GM23338 (cell line): Measurements from ENCODE around the gene PKHD1. TPM values are rescaled to one million over a fixed set of nuclear protein-coding genes. Genes with fewer than 3 reads are reported as not detected.
A peak's percentile ranks its signal among the peaks of the same experiment; 100 is the strongest.

Experiments used
- ATAC-seq: fragments of 200-7000 bp; cut with Tn5 transposase; 3 replicates; pipeline ENCODE4 v1.9.1; 2020
- DNase-seq: peaks from one replicate; pipeline ENCODE4 v3.0.0-alpha.2; 2015; ENCODE audit warnings: low spot score
- H2AFZ ChIP-seq: fragments of 200-600 bp; sonication (generic); 2 replicates; pipeline ENCODE4 v1.8.0; 2016; ENCODE audit warnings: antibody characterized with exemption, mild to moderate bottlenecking, moderate library complexity
- H3F3A ChIP-seq: fragments of 200-600 bp; sonication (generic); replicated peaks from 2 replicates; pipeline ENCODE4 v1.8.0; 2017; ENCODE audit warnings: antibody characterized with exemption, mixed run types, low read depth
- H3K27ac ChIP-seq: fragments of 200-600 bp; sonication (generic); 2 replicates; pipeline ENCODE4 v1.6.1; 2016; ENCODE audit warnings: low read depth
- H3K27me3 ChIP-seq: fragments of 200-600 bp; sonication (generic); 2 replicates; pipeline ENCODE4 v1.8.0; 2016; ENCODE audit warnings: mild to moderate bottlenecking, mixed run types, moderate library complexity; ENCODE audit not compliant: insufficient read depth
- H3K36me3 ChIP-seq: fragments of 200-600 bp; sonication (generic); 2 replicates; pipeline ENCODE4 v1.8.0; 2016; ENCODE audit warnings: mild to moderate bottlenecking; ENCODE audit not compliant: insufficient read depth
- H3K4me1 ChIP-seq: fragments of 200-600 bp; sonication (generic); 2 replicates; pipeline ENCODE4 v1.8.0; 2016; ENCODE audit warnings: mild to moderate bottlenecking, moderate library complexity; ENCODE audit not compliant: insufficient read depth
- H3K4me2 ChIP-seq: fragments of 200-600 bp; sonication (generic); 2 replicates; pipeline ENCODE4 v1.7.1; 2017; ENCODE audit warnings: mixed run types
- H3K4me3 ChIP-seq: fragments of 200-600 bp; sonication (generic); 2 replicates; pipeline ENCODE4 v1.6.1; 2016; ENCODE audit warnings: mixed run types
- H3K79me2 ChIP-seq: fragments of 200-600 bp; sonication (generic); replicated peaks from 2 replicates; pipeline ENCODE4 v1.8.0; 2017; ENCODE audit warnings: mild to moderate bottlenecking; ENCODE audit not compliant: insufficient read depth
- H3K9me2 ChIP-seq: fragments of 200-600 bp; sonication (generic); 2 replicates; pipeline ENCODE4 v1.8.0; 2017; ENCODE audit not compliant: insufficient read depth
- H4K20me1 ChIP-seq: fragments of 200-600 bp; sonication (generic); replicated peaks from 2 replicates; pipeline ENCODE4 v1.8.0; 2017; ENCODE audit warnings: mild to moderate bottlenecking; ENCODE audit not compliant: insufficient read depth
- H3K27ac Mint-ChIP-seq: 2 replicates; pipeline ENCODE4 v1.8.0; 2020; ENCODE audit warnings: inconsistent platforms, mild to moderate bottlenecking, moderate library complexity, mixed read lengths
- H3K27me3 Mint-ChIP-seq: 3 replicates; pipeline ENCODE4 v1.8.0; 2022; ENCODE audit warnings: low read depth, mild to moderate bottlenecking, moderate library complexity, mixed read lengths, inconsistent platforms; ENCODE audit not compliant: insufficient read depth, poor library complexity
- H3K36me3 Mint-ChIP-seq: 3 replicates; pipeline ENCODE4 v1.8.0; 2021; ENCODE audit warnings: low read depth, mild to moderate bottlenecking, inconsistent platforms, moderate library complexity, mixed read lengths
- H3K4me1 Mint-ChIP-seq: 3 replicates; pipeline ENCODE4 v1.8.0; 2020; ENCODE audit warnings: mild to moderate bottlenecking, inconsistent platforms, mixed read lengths
- H3K4me3 Mint-ChIP-seq: 3 replicates; pipeline ENCODE4 v1.8.0; 2021; ENCODE audit warnings: moderate library complexity, mild to moderate bottlenecking, inconsistent platforms, mixed read lengths
- H3K9me3 Mint-ChIP-seq: 3 replicates; pipeline ENCODE4 v1.8.0; 2020; ENCODE audit warnings: moderate library complexity, mild to moderate bottlenecking, inconsistent platforms, mixed read lengths
- CREB1 ChIP-seq: fragments of 250-450 bp; sonication (Bioruptor Pico); IDR thresholded peaks from 2 replicates; pipeline ENCODE4 v1.5.0; 2020; ENCODE audit warnings: low read depth, mild to moderate bottlenecking, moderate library complexity
- CTCF ChIP-seq, 2 experiments: fragments of 200-600 bp in 1 of 2; sonication (generic) in 1 of 2; conservative IDR thresholded peaks; 2 replicates each; pipeline versions ENCODE4 v1.5.1 to v1.6.1; 2016 to 2017; ENCODE audit warnings: antibody characterized with exemption in 2 of 2, low read depth in 2 of 2, mild to moderate bottlenecking in 2 of 2, moderate library complexity in 1 of 2
- EZH2phosphoT487 ChIP-seq: fragments of 200-600 bp; sonication (generic); IDR thresholded peaks from one replicate; pipeline ENCODE4 v1.8.1; 2018; ENCODE audit warnings: antibody characterized with exemption; ENCODE audit not compliant: unreplicated experiment
- STAT1 ChIP-seq: IDR thresholded peaks from one replicate; pipeline ENCODE4 v1.6.1; 2016; ENCODE audit warnings: antibody characterized with exemption; ENCODE audit not compliant: unreplicated experiment
- ZNF331 ChIP-seq: fragments of 250-450 bp; sonication (Bioruptor Pico); IDR thresholded peaks from 2 replicates; pipeline ENCODE4 v1.5.0; 2020; ENCODE audit warnings: low read depth, mild to moderate bottlenecking, moderate library complexity
- polyA plus RNA-seq: library from polyadenylated mRNA; unstranded; fragments of >200 nt; fragmentation: Nextera tagmentation; extraction: Ambion mirVana; gene quantifications from 2 replicates; pipeline ENCODE4 v1.2.1, GENCODE V29; 2016
- total RNA-seq: library from RNA; depleted of rRNA; stranded (reverse); fragments of >200 nt; shearing (Covaris generic); gene quantifications from 2 replicates; pipeline ENCODE4 v1.2.3, GENCODE V29; 2014

Gene PKHD1
- total and polyA plus RNA-seq, 2 experiments from 2014 or later: 0.03 to 0.07 TPM

- TF ChIP-seq CREB1: no peak
- no peak for TF ChIP-seq CTCF (conservative IDR thresholded peaks at IDR 0.05; ENCODE audit: low read depth in 2 of 2)
Observed at GRCh38 chr6:52053038-52053695, 34.2 kb downstream of the PKHD1 start (continued).

- H3K4me2 ChIP-seq: no peak overlapping the region
- no peak for ATAC-seq
Observed at GRCh38 chr6:52050051-52050405, 37.4 kb downstream of the PKHD1 start.

GRCh38 chr6:52049252-52050050 lies 38.0 kb downstream of the PKHD1 start:
- peak; percentile 77 for DNase-seq
- no peaks in the 10 kb centered on the region for H3K27me3 ChIP-seq
- H3K36me3 Mint-ChIP-seq: no peaks in the 10 kb centered on the region

More at GRCh38 chr6:52050051-52050405, 37.4 kb downstream of the PKHD1 start:
- H3K27me3 ChIP-seq: no peaks in the 10 kb centered on the region
- H3K79me2 ChIP-seq: no peaks in the 10 kb centered on the region
- no peak overlapping the region for H3K27ac ChIP-seq
- no peak overlapping the region for H2AFZ ChIP-seq
- DNase-seq: no peak
- no peak overlapping the region for H3K4me3 ChIP-seq
- Mint-ChIP-seq H3K4me1 (peaks cover 8% of the 10 kb centered on the region), H3K9me3 (no peaks in the 10 kb centered on the region), H3K36me3 (no peaks in the 10 kb centered on the region), H3K27me3 (peaks cover 3% of the 10 kb centered on the region), H3K4me3 (no peak overlapping the region), H3K27ac (no peak overlapping the region)
- no peaks in the 10 kb centered on the region for H3K36me3 ChIP-seq
- no peak for TF ChIP-seq ZNF331 (CRISPR knock-in tag)
- TF ChIP-seq EZH2phosphoT487: no peak
- H3F3A ChIP-seq: no peaks in the 10 kb centered on the region
- H4K20me1 ChIP-seq: no peaks in the 10 kb centered on the region
- H3K9me2 ChIP-seq: no peaks in the 10 kb centered on the region
- no peaks in the 10 kb centered on the region for H3K4me1 ChIP-seq

More at GRCh38 chr6:52049252-52050050, 38.0 kb downstream of the PKHD1 start:
- Histone ChIP-seq H3K27ac (no peak overlapping the region), H4K20me1 (no peaks in the 10 kb centered on the region), H3F3A (no peaks in the 10 kb centered on the region), H3K4me3 (no peak overlapping the region), H3K9me2 (no peaks in the 10 kb centered on the region), H2AFZ (no peak overlapping the region), H3K36me3 (no peaks in the 10 kb centered on the region), H3K4me1 (no peaks in the 10 kb centered on the region), H3K79me2 (no peaks in the 10 kb centered on the region), H3K4me2 (no peak overlapping the region)
- H3K4me3 Mint-ChIP-seq: no peak overlapping the region
- no peak overlapping the region for H3K27ac Mint-ChIP-seq
- H3K9me3 Mint-ChIP-seq: no peaks in the 10 kb centered on the region
- peak; percentile 45 for ATAC-seq
- H3K4me1 Mint-ChIP-seq: peaks cover 8% of the 10 kb centered on the region
- H3K27me3 Mint-ChIP-seq: peaks cover 3% of the 10 kb centered on the region
- TF ChIP-seq STAT1: no peak
- no peak for TF ChIP-seq ZNF331 (CRISPR knock-in tag)
- TF ChIP-seq CTCF (conservative IDR thresholded peaks at IDR 0.05; ENCODE audit: low read depth in 2 of 2): peak; percentile 68 to 84
